HG03469 (cell line): ENCODE measurements around the gene CAMSAP1.

Experiments used
- ATAC-seq: cut with Tn5 transposase; IDR thresholded peaks from one replicate; pipeline ENCODE4 v1.9.1; 2021; ENCODE audit warnings: mild to moderate bottlenecking, moderate library complexity, moderate number of reproducible peaks; ENCODE audit not compliant: unreplicated experiment

Gene CAMSAP1

DNA sequence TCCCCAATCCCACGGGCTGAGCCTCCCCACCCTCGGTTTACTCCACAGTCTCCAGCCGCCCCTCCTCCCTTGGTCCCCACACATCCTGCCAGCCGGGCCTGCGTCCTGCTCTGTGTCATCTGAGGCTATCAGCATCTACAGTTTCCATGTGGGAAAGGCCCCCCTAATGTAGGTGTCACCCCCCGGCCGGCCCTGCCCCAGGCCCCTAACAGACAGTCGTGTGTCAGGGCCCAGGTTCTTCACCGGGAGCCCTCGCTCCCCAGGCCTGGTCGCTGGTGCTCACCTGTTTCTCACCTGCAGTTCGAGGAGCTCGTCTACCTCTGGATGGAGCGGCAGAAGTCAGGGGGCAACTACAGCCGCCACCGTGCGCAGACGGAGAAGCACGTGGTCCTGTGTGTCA lies 142.6 kb downstream of the CAMSAP1 start:
- ATAC-seq, result no peak

DNA sequence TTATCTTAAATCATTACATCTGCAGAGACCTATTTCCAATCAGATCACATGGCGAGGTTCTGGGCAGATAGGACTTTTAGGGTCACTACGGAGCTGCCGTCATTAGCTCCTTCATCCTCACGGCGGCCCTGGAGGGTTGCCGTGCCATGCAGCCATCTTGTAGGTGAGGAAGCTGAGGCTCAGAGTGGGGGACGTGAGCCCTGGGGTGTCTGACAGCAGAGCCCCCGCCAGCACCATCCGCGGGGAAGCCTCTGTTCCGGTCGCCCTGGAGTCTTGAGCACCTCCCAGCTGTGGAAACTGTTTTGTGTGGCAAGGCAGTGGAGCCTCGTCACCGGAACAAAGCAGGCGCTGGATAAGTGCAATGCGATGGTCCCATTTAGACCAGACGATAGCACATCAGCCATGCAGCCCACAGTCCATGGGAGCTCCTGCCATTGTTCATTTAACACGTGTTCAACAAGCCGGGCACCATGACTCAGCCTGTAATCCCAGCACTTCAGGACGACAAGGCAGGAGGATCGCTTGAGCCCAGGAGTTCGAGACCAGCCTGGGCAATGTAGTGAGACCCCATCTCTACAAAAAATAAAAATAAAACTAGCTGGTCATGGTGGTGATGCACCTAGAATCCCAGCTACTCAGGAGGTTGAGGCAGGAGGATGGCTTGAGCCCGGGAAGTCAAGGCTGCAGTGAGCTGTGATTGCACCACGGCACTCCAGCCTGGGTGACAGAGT lies 143.5 kb downstream of the CAMSAP1 start:
- ATAC-seq, result no peak

DNA sequence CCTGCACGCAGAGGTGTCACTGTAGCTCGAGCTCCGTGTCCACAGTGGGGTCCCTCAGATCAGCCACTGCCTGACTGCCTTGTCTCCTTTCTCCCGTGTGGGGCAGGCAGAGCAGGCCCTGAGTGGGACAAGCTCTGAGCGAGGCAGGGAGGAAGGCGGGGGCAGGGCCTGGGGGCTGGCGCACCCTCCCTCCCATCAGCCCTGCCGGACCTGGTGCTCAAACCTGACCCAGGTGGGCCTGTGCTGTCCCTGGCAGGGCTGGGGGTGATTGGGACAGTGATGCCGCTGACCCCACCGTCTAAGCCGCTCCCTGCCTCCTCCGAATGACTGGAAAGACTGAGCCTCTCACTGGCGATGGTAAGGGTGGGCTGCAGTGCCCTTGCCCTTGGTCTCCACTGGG lies 144.4 kb downstream of the CAMSAP1 start:
- ATAC-seq, result no peak

DNA sequence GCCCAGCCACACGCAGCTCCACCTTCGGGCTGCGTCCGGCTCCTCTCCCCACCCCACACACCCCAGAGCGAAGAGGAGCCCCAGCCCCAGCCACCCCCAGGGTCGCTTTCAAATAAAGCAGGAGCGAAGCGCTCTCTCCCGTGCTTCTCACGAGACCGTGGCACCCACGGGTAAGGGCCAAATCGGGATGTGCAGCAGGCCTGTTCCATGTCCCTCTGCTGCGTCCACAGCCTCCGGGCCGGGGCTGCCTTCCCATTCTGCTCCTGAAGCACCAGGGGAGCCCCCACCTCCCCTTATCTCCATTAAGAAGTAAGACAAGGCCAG lies 145.5 kb downstream of the CAMSAP1 start:
- no peak for ATAC-seq

DNA sequence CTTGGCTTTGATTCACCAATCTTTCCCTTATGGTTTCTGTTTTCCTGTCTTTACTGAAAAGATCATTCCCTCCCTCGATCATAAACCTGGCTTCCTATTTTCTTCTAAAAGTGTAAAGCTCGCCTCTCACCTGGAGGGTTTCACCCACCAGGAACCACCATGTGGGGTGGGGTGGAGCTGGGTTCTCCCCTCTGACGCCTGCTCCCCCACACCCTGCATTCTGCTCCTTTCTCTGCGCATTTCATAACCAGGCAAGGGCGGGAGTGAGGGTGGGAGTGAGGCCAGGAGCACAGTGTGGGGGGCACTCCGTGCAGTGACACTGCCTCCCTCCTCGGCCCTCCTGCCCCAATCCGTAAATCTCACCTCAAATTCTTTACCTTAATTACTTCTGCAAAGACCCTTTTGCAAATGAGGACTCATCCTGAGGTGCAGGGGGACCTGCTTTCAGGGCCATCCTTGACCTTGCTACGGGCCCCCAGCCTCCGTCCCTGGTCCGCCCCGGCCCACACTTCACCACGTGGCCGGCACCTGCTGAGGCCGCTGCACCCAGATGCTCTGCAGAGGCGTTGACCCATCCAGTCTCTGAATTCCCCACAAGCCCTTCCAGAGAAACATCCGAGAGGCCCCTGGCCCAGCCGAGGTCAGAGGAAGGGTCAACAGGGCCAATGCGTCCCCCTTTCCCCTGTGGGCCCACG lies 146.0 kb downstream of the CAMSAP1 start:
- ATAC-seq, result no peak

DNA sequence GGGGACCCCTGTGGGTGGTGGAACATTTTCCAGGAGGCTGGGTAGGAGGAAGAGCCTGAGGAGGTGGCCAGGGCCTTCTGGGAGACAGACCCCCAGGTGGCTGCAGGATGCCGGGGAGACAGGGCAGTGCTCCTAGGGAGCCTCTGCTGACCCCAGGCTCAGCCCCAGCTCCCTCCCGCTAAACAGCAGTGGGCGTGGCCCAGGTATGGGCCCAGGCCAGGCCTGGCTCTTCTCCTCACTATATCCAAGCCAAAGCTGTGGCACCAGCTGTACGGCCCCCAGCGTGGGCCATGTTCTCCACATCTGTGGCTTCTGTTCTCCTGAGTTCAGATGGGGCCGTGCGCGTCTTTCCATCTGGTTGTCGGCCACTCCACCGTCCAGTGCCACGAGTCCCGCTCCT lies 146.9 kb downstream of the CAMSAP1 start:
- no peak for ATAC-seq

DNA sequence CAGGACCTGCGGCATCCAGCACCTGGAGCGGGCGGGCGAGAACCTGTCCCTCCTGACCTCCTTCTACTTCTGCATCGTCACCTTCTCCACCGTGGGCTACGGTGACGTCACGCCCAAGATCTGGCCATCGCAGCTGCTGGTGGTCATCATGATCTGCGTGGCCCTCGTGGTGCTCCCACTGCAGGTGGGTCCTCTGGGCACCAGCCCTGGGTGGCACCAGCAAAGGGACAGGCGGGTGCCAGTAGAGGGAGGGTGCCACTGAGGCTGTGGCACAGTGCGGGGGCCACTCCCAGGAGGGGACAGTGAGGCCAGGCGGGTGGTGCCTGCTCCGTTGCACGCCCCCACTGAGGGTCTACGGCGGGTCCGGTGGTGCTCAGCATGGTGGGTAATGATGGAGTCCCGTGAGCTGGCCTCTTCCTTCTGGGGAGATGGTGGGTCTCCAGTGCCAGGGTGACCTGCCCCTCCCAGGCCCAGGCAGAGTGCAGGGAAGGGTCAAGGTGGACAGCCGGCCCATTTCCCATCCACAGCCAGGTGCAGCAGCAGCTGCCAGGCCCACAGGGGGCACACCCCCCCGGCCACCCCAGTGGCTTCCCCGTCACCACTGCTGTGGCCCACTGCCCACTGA lies 147.6 kb downstream of the CAMSAP1 start:
- no peak for ATAC-seq

DNA sequence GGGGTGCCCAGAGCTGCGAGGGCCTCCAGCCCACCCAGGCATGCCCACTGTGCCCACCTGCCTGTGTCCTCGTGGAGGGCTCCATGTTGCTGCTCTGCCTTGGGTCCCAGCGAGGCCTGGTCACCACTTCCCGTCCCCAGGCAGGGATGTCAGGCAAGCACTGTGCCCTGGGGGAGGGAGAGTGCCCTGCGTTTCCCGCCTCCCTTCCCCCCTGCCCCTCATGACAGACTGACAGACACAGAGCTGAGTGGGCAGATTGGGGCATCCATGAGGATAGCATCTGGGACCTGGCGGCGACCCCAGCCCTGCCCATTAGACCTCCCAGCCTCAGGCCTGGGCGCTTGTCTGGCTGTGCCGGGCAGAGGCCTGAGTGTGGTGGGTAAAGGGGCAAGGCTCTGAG lies 148.5 kb downstream of the CAMSAP1 start:
- no peak for ATAC-seq
